Measurements from ENCODE around the gene BRINP1.
"Not testable (repeated sequence)": the region's sequence is repeated elsewhere in the genome, so short reads cannot be mapped to it uniquely, and the experiment has no call there.

BRINP1 gene

GRCh38 chr9:119184265-119184936 lies 184.8 kb downstream of the BRINP1 start:
- no peak for DNase-seq

- DNase-seq = no peak
These were observed 187.7 kb downstream of the BRINP1 start for GRCh38 chr9:119181561-119181960.

DNA sequence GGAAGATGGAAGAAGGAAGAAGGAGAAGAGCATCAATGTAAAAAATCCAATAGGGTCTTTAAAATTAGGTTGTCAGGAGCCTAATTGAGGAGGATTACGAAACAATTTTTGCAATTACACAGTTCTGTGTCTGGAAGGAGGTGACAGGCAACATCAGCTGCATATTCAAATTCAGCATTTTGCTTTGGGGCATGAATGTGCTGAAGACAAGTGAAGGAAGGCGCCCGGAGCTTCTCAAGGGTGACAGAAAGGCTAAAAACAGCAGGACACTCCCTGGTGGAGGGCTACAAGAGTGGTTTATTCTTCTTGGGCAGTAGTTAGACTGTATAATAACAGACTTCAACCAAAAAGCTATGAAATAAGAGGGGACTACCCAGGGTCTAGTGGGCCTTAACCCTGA lies 188.3 kb downstream of the BRINP1 start:
- DNase-seq = no peak

GRCh38 chr9:119179701-119180100 lies 189.5 kb downstream of the BRINP1 start:
- DNase-seq = no peak

GRCh38 chr9:119177196-119177595 lies 192.0 kb downstream of the BRINP1 start:
- no peak for DNase-seq

- DNase-seq = no peak
These were observed 193.7 kb downstream of the BRINP1 start for GRCh38 chr9:119175581-119175980.

DNA sequence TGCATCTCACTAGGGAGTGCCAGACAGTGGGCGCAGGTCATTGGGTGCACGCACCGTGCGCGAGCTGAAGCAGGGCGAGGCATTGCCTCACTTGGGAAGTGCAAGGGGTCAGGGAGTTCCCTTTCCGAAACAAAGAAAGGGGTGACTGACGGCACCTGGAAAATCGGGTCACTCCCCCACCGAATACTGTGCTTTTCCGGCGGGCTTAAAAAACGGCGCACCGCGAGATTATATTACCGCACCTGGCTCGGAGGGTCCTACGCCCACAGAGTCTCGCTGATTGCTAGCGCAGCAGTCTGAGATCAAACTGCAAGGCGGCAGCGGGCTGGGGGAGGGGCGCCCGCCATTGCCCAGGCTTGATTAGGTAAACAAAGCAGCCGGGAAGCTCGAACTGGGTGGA lies 200.0 kb downstream of the BRINP1 start:
- DNase-seq = not testable (repeated sequence)

- DNase-seq = no peak
These were observed 201.4 kb downstream of the BRINP1 start for GRCh38 chr9:119167876-119168275.

DNA sequence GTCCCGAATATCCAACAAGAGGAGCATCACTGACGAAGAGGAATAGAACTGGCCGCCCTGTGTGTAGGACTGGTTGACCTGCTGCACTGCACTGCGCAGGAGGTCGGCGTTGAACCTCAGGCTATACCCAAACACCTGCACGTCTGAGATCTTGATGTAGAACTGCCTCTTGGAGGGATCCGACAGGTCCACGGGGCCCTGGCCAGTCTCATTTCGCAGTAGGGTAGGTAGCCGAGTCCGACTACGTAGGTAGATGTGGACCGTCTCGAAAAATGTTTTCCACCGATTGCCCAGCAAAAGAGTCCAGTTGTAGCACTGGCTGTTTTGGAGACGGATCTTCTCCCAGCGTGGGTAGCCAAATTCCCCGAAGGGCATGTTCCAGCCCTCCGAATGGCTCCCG lies 202.0 kb downstream of the BRINP1 start:
- DNase-seq = no peak

DNA sequence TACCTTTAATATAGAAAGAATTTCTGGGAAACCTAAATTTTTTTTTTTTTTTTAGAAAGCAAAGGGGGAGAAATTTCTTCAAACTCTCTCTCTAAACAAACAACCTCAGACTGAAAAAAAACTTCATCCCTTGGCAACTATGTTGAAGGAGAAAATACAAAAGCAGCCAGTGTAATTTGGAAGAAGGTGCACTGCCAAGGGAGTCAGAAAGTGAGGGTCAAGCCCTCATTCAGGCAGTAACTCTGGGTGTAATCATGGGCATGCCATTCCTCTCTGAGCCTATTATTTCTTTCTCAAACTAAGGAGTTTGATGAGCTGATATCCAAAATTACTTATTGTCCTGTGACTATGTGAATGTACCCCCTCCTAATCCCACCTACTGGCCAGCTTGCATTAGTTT lies 203.1 kb downstream of the BRINP1 start:
- no peak for DNase-seq

GRCh38 chr9:119165131-119165530 lies 204.1 kb downstream of the BRINP1 start:
- DNase-seq = no peak

DNA sequence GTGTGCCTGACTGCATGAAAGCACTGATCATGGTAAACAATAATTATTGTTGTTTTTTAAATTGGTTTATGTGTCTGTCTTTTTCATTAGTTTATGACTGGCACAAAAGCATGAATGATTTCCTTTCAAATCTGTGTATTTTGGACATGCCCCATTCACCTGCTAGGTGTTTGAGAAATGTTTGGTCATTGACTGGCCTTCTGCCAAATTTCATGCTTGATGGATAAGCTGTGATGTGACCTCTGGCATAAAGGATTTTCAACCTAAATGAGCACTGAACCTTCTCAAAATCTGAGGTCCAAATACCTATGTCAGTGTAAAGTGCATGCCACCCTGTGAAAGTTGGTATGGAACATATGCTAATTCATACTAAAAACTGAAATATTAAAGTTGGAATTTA lies 204.5 kb downstream of the BRINP1 start:
- DNase-seq = no peak

- no peak for DNase-seq
These were observed 208.7 kb downstream of the BRINP1 start for GRCh38 chr9:119160551-119160950.

DNA sequence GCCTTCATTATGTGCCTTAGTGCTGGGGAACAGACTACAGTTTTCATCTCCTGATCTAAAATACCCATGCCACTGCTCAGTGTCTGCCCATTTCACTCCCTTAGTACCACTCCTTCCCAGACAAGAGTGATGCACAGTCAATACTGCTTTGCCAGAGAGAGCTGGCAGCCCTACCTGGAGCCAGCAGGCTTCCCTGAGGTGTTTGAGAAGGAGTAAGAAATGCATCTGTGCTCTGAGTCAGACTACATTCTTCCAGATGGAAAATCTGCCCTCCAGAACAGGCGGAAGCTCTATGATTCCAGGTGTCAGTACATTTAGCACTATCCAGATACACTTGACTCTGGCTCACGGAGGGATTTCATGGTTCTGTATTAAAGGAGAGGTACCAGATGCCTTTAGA lies 209.8 kb downstream of the BRINP1 start:
- no peak for DNase-seq

DNA sequence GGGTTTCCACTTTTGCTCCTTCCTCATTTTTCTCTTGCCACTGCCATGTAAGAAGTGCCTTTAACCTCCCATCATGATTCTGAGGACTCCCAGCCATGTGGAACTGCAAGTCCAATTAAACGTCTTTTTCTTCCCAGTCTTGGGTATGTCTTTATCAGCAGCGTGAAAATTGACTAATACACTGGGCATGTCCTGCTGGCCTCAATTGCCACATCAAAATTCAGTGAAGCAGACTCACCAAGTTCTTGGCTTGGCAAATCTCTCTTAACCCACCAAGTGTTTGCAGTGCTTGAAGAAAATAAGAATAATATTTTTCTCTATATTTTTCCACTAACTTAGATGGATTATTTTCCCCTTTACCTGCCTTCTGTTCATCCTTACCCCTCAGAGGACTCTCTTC lies 212.0 kb downstream of the BRINP1 start:
- no peak for DNase-seq

DNA sequence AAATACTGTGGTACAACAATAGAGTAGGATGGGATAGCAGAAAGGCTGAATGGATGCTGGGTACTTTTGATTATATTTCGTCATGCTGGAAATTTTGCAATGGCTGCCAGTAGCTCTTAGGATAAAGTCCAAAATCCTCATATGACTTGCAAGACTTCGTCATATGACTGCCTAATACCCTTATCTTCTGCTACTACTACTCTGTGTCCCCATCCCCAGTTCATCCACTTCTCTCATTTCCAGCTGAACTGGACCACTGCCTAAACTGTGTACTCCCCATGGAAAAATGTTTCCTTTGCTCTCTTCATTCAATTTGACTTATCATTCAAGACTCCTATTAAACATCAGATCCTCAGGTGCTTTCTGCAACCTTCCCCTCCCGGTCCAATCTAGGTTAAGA lies 212.9 kb downstream of the BRINP1 start:
- DNase-seq = no peak

DNA sequence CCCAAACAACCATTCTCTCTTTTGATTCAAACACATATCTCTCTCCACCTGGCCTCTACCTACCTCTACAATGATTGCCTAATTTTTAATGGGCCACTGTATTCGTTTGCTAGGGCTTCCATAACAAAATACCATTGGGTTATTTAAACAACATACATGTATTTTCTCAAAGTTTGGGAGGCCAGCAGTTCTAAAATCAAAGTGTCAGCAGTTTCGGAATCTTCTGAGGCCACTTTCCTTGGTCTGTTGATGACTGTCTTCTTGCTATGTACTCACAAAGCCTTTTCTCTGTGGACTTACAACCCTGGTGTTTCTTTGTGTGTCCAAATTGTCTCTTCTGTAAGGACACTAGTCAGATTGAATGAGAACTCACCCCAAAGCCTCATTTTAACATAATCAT lies 214.7 kb downstream of the BRINP1 start:
- no peak for DNase-seq

GRCh38 chr9:119153402-119153801 lies 215.8 kb downstream of the BRINP1 start:
- DNase-seq = no peak

GRCh38 chr9:119148855-119149254 lies 220.4 kb downstream of the BRINP1 start:
- DNase-seq = no peak

GRCh38 chr9:119137479-119137878 lies 231.8 kb downstream of the BRINP1 start:
- no peak for DNase-seq

- DNase-seq = peak; percentile 95
These were observed 243.2 kb downstream of the BRINP1 start for GRCh38 chr9:119126040-119126439.

GRCh38 chr9:119121899-119122298 lies 247.3 kb downstream of the BRINP1 start:
- no peak for DNase-seq

DNA sequence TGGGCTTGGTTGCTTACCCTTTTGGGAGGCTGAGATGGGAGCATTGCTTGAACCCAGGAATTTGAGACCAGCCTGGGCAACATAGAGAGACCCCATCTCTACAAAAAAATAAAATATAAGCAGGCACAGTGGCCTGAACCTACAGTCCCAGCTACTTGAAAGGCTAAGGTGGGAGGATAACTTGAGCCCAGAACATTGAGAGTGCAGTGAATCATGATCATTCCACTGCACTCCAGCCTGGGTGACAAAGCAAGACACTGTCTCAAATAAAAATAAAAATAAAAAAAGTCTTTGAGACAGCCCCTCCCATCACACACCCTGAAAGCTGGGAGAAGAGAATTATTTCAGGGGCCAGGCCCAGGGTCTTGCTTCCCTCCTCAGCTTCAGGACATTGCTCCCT lies 251.8 kb downstream of the BRINP1 start:
- no peak for DNase-seq
